ENCODE measurements around the gene PPP1R37.

PPP1R37 gene, protein sequence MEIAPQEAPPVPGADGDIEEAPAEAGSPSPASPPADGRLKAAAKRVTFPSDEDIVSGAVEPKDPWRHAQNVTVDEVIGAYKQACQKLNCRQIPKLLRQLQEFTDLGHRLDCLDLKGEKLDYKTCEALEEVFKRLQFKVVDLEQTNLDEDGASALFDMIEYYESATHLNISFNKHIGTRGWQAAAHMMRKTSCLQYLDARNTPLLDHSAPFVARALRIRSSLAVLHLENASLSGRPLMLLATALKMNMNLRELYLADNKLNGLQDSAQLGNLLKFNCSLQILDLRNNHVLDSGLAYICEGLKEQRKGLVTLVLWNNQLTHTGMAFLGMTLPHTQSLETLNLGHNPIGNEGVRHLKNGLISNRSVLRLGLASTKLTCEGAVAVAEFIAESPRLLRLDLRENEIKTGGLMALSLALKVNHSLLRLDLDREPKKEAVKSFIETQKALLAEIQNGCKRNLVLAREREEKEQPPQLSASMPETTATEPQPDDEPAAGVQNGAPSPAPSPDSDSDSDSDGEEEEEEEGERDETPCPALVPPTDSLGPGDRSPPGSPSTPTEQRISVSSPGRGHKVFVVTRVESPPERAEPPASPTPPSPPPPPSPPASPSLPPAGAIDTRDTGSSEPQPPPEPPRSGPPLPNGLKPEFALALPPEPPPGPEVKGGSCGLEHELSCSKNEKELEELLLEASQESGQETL

DNA sequence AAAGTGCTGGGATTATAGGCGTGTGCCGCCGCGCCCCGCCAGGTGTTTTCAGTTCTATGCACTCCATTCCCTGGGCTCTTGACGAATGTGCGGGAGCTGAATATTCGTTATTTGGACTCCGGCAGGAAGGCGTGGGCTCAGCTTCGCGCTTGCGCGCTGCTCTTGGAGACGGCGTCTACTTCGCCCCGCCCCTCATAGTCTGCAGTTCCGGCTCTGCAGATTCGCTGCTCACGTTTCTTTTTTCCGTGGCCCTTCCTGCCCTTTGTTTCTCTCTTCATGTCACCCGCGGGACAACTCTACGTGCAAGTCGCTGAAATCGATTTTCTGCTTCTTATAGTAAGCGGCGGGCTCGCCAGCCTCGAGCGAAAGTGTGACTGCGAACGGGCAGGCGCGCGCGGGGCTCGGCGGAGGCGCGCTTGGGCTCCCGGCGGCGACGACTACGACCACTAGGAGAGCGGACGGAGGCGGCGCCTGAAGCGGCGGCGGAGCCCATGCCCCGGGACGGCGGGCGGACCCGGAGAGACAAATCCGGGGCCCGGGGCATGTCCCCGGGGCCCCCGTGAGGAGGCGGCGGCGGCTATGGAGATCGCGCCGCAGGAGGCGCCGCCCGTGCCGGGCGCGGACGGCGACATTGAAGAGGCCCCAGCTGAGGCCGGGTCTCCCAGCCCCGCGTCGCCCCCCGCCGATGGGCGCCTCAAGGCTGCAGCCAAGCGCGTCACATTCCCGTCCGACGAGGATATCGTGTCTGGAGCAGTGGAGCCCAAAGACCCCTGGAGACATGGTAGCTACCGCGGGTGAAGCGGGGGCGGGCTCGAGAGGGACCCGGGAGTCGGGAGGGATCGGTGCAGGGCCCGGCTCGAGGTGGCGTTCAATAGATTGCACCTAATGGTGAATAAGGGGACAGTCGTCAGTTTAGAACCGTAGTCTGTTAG lies at the start of gene PPP1R37:
Gene PPP1R37, plus strand, starts transcription at position 433 of the 932 bp plus-strand sequence. Its CDS starts 147 bp downstream, at position 580.
- H3K4me3 ChIP-seq (ENCODE audit: low read depth, low read length) = peak within 1 kb of the TSS; percentile 82
- TF ChIP-seq, protein P1, sequence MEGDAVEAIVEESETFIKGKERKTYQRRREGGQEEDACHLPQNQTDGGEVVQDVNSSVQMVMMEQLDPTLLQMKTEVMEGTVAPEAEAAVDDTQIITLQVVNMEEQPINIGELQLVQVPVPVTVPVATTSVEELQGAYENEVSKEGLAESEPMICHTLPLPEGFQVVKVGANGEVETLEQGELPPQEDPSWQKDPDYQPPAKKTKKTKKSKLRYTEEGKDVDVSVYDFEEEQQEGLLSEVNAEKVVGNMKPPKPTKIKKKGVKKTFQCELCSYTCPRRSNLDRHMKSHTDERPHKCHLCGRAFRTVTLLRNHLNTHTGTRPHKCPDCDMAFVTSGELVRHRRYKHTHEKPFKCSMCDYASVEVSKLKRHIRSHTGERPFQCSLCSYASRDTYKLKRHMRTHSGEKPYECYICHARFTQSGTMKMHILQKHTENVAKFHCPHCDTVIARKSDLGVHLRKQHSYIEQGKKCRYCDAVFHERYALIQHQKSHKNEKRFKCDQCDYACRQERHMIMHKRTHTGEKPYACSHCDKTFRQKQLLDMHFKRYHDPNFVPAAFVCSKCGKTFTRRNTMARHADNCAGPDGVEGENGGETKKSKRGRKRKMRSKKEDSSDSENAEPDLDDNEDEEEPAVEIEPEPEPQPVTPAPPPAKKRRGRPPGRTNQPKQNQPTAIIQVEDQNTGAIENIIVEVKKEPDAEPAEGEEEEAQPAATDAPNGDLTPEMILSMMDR (IDR thresholded peaks at IDR 0.05; ENCODE audit: borderline replicate concordance, insufficient read depth, low read depth, low read length) = peak; percentile 47; the same call in 1 of the 2 replicates

DNA sequence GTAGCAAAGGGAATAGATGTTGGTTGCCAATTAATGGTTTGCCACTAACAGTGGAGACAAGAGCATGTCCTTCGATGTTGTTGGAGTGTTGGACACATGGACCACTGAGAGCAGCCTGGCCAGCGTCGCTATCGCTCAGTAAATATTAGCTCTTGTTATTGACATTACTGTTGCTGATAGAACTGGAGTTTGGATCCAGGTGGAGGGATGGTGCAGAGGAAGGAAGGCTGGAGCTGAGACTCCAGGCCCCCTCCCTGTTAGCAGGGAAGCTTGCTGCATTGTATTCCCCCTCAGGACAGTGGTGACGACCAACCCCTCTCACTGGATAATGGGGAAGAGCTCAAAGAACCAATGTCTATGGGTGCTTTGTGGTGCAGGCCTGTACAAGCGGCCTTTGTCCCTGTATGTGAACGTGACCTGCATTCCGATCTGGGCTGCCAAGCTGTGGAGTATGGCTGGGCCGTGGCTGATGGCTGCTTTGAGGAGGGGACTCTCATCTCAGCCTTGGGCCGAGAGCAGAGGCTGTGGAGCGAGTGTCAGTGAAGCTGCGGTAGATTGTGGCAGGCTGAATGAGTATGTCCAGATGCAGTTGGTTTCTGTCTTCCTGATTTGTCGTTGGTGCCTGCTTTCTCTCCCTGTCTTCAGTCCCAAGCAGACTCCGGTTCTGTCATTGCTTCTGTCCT lies 47.2 kb upstream of the PPP1R37 start:
- H3K4me3 ChIP-seq (ENCODE audit: low read depth, low read length) = no peak overlapping the region
- TF ChIP-seq, protein P1 (IDR thresholded peaks at IDR 0.05; ENCODE audit: borderline replicate concordance, insufficient read depth, low read depth, low read length) = no peak

DNA sequence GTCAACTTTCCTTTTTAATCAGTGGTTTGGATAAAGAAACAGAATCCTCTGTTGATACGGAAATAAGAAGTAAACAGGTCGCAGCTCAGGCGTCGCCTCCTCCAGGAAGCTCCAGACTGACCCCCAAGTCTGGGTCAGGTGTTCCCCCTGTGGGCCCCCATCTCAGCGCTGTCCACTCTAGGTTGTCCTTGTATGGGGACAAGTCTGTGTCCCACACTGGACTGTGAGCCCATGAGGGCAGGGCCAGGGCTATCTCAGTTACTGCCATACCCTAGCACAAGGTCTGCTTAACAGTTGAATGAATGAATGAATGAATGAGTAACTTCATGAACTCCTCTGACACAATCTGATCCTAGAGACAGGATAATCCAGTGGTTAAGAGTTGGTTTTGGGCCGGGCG lies 46.6 kb upstream of the PPP1R37 start:
- TF ChIP-seq, protein P1 (IDR thresholded peaks at IDR 0.05; ENCODE audit: borderline replicate concordance, insufficient read depth, low read depth, low read length) = no peak
- H3K4me3 ChIP-seq (ENCODE audit: low read depth, low read length) = no peak overlapping the region

DNA sequence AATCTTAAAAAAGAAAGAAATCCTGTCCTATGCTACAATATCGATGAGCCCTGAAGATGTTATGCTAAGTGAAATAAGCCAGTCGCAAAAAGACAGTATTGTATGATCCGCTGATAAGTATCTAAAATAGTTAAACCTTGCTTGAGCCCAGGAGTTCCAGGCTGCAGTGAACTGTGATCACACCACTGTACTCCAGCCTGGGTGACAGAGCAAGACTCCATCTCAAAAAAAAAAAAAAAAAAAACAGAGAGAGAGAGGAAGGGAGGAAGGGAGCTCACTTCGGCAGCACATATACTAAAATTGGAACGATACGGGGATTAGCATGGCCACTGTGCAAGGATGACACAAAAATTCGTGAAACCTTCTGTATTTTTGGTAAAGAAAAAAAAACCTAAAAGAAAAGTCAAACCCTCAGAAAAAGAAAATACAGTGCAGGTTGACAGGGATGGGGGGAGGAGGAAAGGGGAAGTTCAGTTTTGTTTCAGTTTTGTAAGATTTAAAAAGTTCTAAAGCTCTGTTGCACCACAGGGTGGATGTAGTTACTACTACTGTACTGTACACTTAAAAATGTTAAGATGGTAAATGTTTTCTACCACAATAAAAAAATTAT lies 45.7 kb upstream of the PPP1R37 start:
- TF ChIP-seq, protein P1 (IDR thresholded peaks at IDR 0.05; ENCODE audit: borderline replicate concordance, insufficient read depth, low read depth, low read length) = no peak
- H3K4me3 ChIP-seq (ENCODE audit: low read depth, low read length) = peak overlapping the region; percentile 17

DNA sequence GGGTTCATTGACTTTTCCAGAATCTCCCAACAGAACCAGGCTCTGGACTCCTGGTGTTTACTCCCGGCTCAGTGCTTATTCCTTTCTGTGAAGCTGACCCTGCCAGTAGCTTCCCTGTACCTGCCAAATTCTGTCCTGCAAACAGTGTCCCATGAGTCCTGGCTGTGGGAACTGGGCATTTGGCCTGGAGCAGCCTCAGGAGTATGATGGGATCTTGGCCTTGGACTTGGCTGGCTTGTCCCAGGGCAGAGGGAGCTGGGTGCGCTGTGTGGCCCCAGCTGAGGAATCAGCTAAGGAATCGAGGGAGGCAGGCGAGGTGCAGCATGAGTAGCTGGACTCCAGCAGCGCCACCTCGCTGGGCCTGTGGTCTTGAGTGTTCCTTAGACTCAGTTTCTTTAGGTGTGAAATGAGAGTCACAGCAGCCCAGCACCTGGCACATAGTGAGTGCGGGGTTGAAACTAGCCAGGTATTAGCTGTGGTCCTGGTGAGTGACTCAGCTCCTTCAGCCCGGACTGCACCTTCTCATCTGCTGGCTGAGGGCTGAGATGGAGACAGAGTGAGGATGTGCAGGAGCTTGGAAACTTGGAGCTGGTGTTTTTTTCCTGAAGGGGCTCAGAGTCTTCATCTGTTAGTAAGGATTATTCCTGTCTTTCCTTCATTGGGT lies 43.8 kb upstream of the PPP1R37 start:
- H3K4me3 ChIP-seq (ENCODE audit: low read depth, low read length) = no peak overlapping the region
- TF ChIP-seq, protein P1 (IDR thresholded peaks at IDR 0.05; ENCODE audit: borderline replicate concordance, insufficient read depth, low read depth, low read length) = no peak
